Measurements from ENCODE around the gene RANBP10. TPM values are rescaled to one million over a fixed set of nuclear protein-coding genes. Genes with fewer than 3 reads are reported as not detected.
A peak's percentile ranks its signal among the peaks of the same experiment; 100 is the strongest.

Gene RANBP10
- total and polyA plus RNA-seq, 10 of the 15 experiments (the other 5 are each of a cell fraction or from before 2014, with no cell fraction given): 1.2 to 20.4 (median 10.8) TPM

GRCh38 chr16:67719778-67720144 lies 86.6 kb downstream of the RANBP10 start (continued):
- TF ChIP-seq POLR2AphosphoS2 (IDR thresholded peaks at IDR 0.05; ENCODE audit: low read depth, low read length): 0 out of 2 replicates have a peak, but pooled peaks have one; percentile 24

GRCh38 chr16:67719048-67719777 lies 87.1 kb downstream of the RANBP10 start, which contains the start of gene GFOD2:
Gene GFOD2, minus strand, starts transcription at chr16:67719316. Its CDS starts 33,601 bp downstream, at chr16:67685715.
- Histone ChIP-seq H3K79me2 (ENCODE audit: control insufficient read depth, insufficient read depth, low read length) (peaks cover 21% of the 10 kb centered on the region), H4K20me1 (ENCODE audit: control insufficient read depth, insufficient read depth) (no peaks in the 10 kb centered on the region), H2AFZ (ENCODE audit: control insufficient read depth, low read depth, low read length) (peak within 1 kb of the TSS; percentile 97), H3K36me3 (ENCODE audit: control insufficient read depth in 2 of 2, insufficient read depth in 2 of 2, low read length in 1 of 2) (peaks cover 0 to 3% of the 10 kb centered on the region in 2 experiments; a peak in 1 of 4 replicates), H3K27ac (ENCODE audit: control insufficient read depth, insufficient read depth) (peak within 1 kb of the TSS; percentile 95), H3K4me1 (ENCODE audit: control insufficient read depth, insufficient read depth, low read length) (peaks cover 11% of the 10 kb centered on the region), H3K9ac (ENCODE audit: control insufficient read depth, insufficient read depth, low read length) (peak within 1 kb of the TSS; percentile 97), H3K27me3 (replicated peaks in 1 of 2; ENCODE audit: control insufficient read depth in 2 of 2, insufficient read depth in 2 of 2, low read length in 1 of 2) (no peaks in the 10 kb centered on the region), H3K9me3 (replicated peaks; ENCODE audit: control insufficient read depth, insufficient read depth, low read length) (no peaks in the 10 kb centered on the region), H3K4me3 (peak within 1 kb of the TSS; percentile 82), H3K4me2 (ENCODE audit: control insufficient read depth, insufficient read depth) (peak within 1 kb of the TSS; percentile 95)
- ChIA-PET SMC1A (ENCODE audit: uncharacterized antibody, unreplicated experiment) (interaction anchor here (0.7 to 2.1 kb wide), 13 partner anchors 9 to 198 kb away, joined by 3 to 6 read pairs (median 3); partner anchors contain the start of genes ACD, RANBP10 and TSNAXIP1), RAD21 (ENCODE audit: unreplicated experiment) (interaction anchor here (0.6 to 3.0 kb wide), 20 partner anchors 21 to 321 kb away, joined by 3 to 17 read pairs (median 4); partner anchors contain the start of genes ACD, ATP6V0D1, RANBP10 and TSNAXIP1), CTCF (interaction anchor here (0.6 to 4.3 kb wide), 16 partner anchors 9 to 345 kb away, joined by 3 to 27 read pairs (median 4); partner anchors contain the start of gene ATP6V0D1), POLR2A (interaction anchor here (0.5 to 2.6 kb wide), 18 partner anchors 9 to 1757 kb away, joined by 3 to 10 read pairs (median 4); partner anchors contain the start of genes ACD, C16orf86, CARMIL2 and ENKD1)
- peak; percentile 92 for ATAC-seq
- FAIRE-seq: peak; percentile 99
- intact Hi-C loops (cut with micrococcal nuclease; ENCODE audit: unreplicated experiment) (loop anchor here (2.0 to 5.0 kb wide), 2 partner anchors 47 to 88 kb away; partner anchors contain the start of genes RANBP10 and TSNAXIP1), in situ Hi-C loops (cut with MboI) (no loop called here)
- BruUV-seq (replicated peaks): no TSS peak
- WGBS (ENCODE audit: insufficient coverage, insufficient replicate concordance, low lambda C conversion rate, missing lambda C conversion rate): 1% methylated on average over 59 of the region's 59 CpGs
- DNase-seq (ENCODE audit: low read depth, low spot score): peak; percentile 79
- TF ChIP-seq RELB (IDR thresholded peaks at IDR 0.05; ENCODE audit: low read depth) (0 out of 2 replicates have a peak, but pooled peaks have one; percentile 40), BHLHE40 (IDR thresholded peaks at IDR 0.05; ENCODE audit: borderline replicate concordance in 1 of 2, low read depth in 2 of 2, low read length in 1 of 2) (peak in 1 of 2 experiments; percentile 43; a peak in 2 of 4 replicates), ZNF384 (IDR thresholded peaks at IDR 0.05; ENCODE audit: borderline replicate concordance, low read depth, low read length) (no peak), CEBPB (IDR thresholded peaks at IDR 0.05; ENCODE audit: borderline replicate concordance in 1 of 2, low read depth in 2 of 2, low read length in 2 of 2) (no peak), HDAC2 (IDR thresholded peaks at IDR 0.05) (no peak), RAD51 (IDR thresholded peaks at IDR 0.05) (no peak), KDM1A (IDR thresholded peaks at IDR 0.05; ENCODE audit: borderline replicate concordance) (no peak), ZZZ3 (IDR thresholded peaks at IDR 0.05; ENCODE audit: control insufficient read depth, insufficient read length, low read depth) (no peak), ZNF207 (IDR thresholded peaks at IDR 0.05; ENCODE audit: borderline replicate concordance) (no peak), CBFB (IDR thresholded peaks at IDR 0.05; ENCODE audit: low read depth) (peak; percentile 58; the same call in 1 of the 2 replicates), CTCF (IDR thresholded peaks at IDR 0.05 in 2 of 3, conservative IDR thresholded peaks at IDR 0.05 in 1 of 3; ENCODE audit: control insufficient read depth in 2 of 3, extremely low read depth in 1 of 3, insufficient read depth in 1 of 3, low read depth in 3 of 3, low read length in 3 of 3) (no peak), NR2C2 (IDR thresholded peaks at IDR 0.05; ENCODE audit: borderline replicate concordance, control insufficient read depth, insufficient read length, low read depth) (no peak), POLR2AphosphoS5 (IDR thresholded peaks at IDR 0.05; ENCODE audit: low read length) (peak; percentile 95), TCF3 (IDR thresholded peaks at IDR 0.05; ENCODE audit: borderline replicate concordance, insufficient read depth, low read depth, low read length) (no peak), JUND (IDR thresholded peaks at IDR 0.05; ENCODE audit: low read depth, low read length) (no peak)
